SK-N-SH treated with all-trans-retinoic acid at 6 μM for 48 hours (cell line): ENCODE data around the gene SPSB2.

Experiments used
- ATAC-seq: fragments of 200-7000 bp; cut with Tn5 transposase; 3 replicates; pipeline ENCODE4 v1.9.1; 2020; ENCODE audit warnings: mild to moderate bottlenecking, moderate library complexity
- ARNTL ChIP-seq: fragments of 450-650 bp; formaldehyde crosslinking; IDR thresholded peaks from 2 replicates; pipeline ENCODE4 v1.5.0; 2020; ENCODE audit warnings: low read depth, mild to moderate bottlenecking, moderate library complexity, borderline replicate concordance
- BACH2 ChIP-seq: fragments of 250-450 bp; sonication (Bioruptor Pico); IDR thresholded peaks from 2 replicates; pipeline ENCODE4 v1.9.0; 2021; ENCODE audit warnings: mild to moderate bottlenecking, borderline replicate concordance
- ESRRG ChIP-seq: fragments of 250-450 bp; sonication (Bioruptor Pico); IDR thresholded peaks from 2 replicates; pipeline ENCODE4 v1.6.1; 2021; ENCODE audit warnings: mild to moderate bottlenecking
- GLIS3 ChIP-seq: fragments of 250-450 bp; sonication (Bioruptor Pico); IDR thresholded peaks from 2 replicates; pipeline ENCODE4 v1.5.0; 2020; ENCODE audit warnings: mild to moderate bottlenecking, moderate library complexity
- ISL1 ChIP-seq: fragments of 250-450 bp; sonication (Bioruptor Pico); IDR thresholded peaks from 2 replicates; pipeline ENCODE4 v2.1.2; 2022; ENCODE audit warnings: mild to moderate bottlenecking, moderate library complexity
- OSR1 ChIP-seq: fragments of 250-450 bp; sonication (Bioruptor Pico); IDR thresholded peaks from 2 replicates; pipeline ENCODE4 v1.8.0; 2022; ENCODE audit warnings: moderate library complexity, mild to moderate bottlenecking, inconsistent platforms
- POU6F1 ChIP-seq: fragments of 250-450 bp; sonication (Bioruptor Pico); IDR thresholded peaks from 2 replicates; pipeline ENCODE4 v1.8.0; 2021; ENCODE audit warnings: low read depth, mild to moderate bottlenecking, moderate library complexity, borderline replicate concordance
- PPARA ChIP-seq: fragments of 250-450 bp; sonication (Bioruptor Pico); IDR thresholded peaks from 2 replicates; pipeline ENCODE4 v1.5.0; 2020; ENCODE audit warnings: mild to moderate bottlenecking, borderline replicate concordance
- RARB ChIP-seq: fragments of 250-450 bp; sonication (Bioruptor Pico); IDR thresholded peaks from 2 replicates; pipeline ENCODE4 v1.8.0; 2021; ENCODE audit warnings: mild to moderate bottlenecking, moderate library complexity
- TCF4 ChIP-seq: fragments of 250-450 bp; sonication (Bioruptor Pico); IDR thresholded peaks from 2 replicates; pipeline ENCODE4 v1.8.0; 2021; ENCODE audit warnings: mild to moderate bottlenecking, moderate library complexity, borderline replicate concordance
- TOX ChIP-seq: fragments of 250-450 bp; sonication (Bioruptor Pico); IDR thresholded peaks from 2 replicates; pipeline ENCODE4 v1.8.0; 2021; ENCODE audit warnings: mild to moderate bottlenecking, moderate library complexity, borderline replicate concordance
- ZC3H10 ChIP-seq: fragments of 250-450 bp; sonication (Bioruptor Pico); IDR thresholded peaks from 2 replicates; pipeline ENCODE4 v1.5.1; 2021; ENCODE audit warnings: mild to moderate bottlenecking, moderate library complexity
- ZFP3 ChIP-seq: fragments of 250-450 bp; sonication (Bioruptor Pico); IDR thresholded peaks from 2 replicates; pipeline ENCODE4 v1.5.0; 2020; ENCODE audit warnings: mild to moderate bottlenecking, moderate library complexity
- ZFP30 ChIP-seq: fragments of 450-650 bp; formaldehyde crosslinking; IDR thresholded peaks from 2 replicates; pipeline ENCODE4 v1.5.0; 2022; ENCODE audit warnings: mild to moderate bottlenecking, moderate library complexity
- ZNF565 ChIP-seq: fragments of 450-650 bp; formaldehyde crosslinking; conservative IDR thresholded peaks from 2 replicates; pipeline ENCODE4 v1.5.0; 2020; ENCODE audit warnings: low read depth, mild to moderate bottlenecking, moderate library complexity
- ZNF70 ChIP-seq: fragments of 450-650 bp; formaldehyde crosslinking; IDR thresholded peaks from 2 replicates; pipeline ENCODE4 v1.5.0; 2020; ENCODE audit warnings: mild to moderate bottlenecking, moderate library complexity
- ZNF8 ChIP-seq: fragments of 450-650 bp; formaldehyde crosslinking; IDR thresholded peaks from 2 replicates; pipeline ENCODE4 v1.5.0; 2020; ENCODE audit warnings: mild to moderate bottlenecking, moderate library complexity
- TF ChIP-seq, protein P1 (sequence below): fragments of 250-450 bp; sonication (Bioruptor Pico); IDR thresholded peaks from 2 replicates; pipeline ENCODE4 v1.5.0; 2020; ENCODE audit warnings: mild to moderate bottlenecking, moderate library complexity
- TF ChIP-seq, protein P2 (sequence below): fragments of 250-450 bp; sonication (Bioruptor Pico); IDR thresholded peaks from 2 replicates; pipeline ENCODE4 v1.5.1; 2020; ENCODE audit warnings: low read depth, mild to moderate bottlenecking, moderate library complexity
- TF ChIP-seq, protein P3 (sequence below): fragments of 250-450 bp; sonication (Bioruptor Pico); IDR thresholded peaks from 2 replicates; pipeline ENCODE4 v1.8.0; 2020; ENCODE audit warnings: mild to moderate bottlenecking, moderate library complexity, borderline replicate concordance
- TF ChIP-seq, protein P4 (sequence below): fragments of 250-450 bp; sonication (Bioruptor Pico); IDR thresholded peaks from 2 replicates; pipeline ENCODE4 v1.5.1; 2021; ENCODE audit warnings: mild to moderate bottlenecking, moderate library complexity

The SPSB2 gene

GRCh38 chr12:6824085-6824775, 48.9 kb downstream of the SPSB2 start:
- TF ChIP-seq POU6F1 (CRISPR knock-in tag), result no peak
- no peak for TF ChIP-seq ARNTL (CRISPR knock-in tag)
- no peak for TF ChIP-seq ESRRG (CRISPR knock-in tag)
- TF ChIP-seq GLIS3 (CRISPR knock-in tag), result no peak
- no peak for TF ChIP-seq ISL1
- no peak for ATAC-seq

GRCh38 chr12:6823182-6824084, 49.7 kb downstream of the SPSB2 start:
- ATAC-seq, result no peak
- TF ChIP-seq OSR1 (no peak), ZNF8 (CRISPR knock-in tag) (no peak)
- TF ChIP-seq, protein P1, sequence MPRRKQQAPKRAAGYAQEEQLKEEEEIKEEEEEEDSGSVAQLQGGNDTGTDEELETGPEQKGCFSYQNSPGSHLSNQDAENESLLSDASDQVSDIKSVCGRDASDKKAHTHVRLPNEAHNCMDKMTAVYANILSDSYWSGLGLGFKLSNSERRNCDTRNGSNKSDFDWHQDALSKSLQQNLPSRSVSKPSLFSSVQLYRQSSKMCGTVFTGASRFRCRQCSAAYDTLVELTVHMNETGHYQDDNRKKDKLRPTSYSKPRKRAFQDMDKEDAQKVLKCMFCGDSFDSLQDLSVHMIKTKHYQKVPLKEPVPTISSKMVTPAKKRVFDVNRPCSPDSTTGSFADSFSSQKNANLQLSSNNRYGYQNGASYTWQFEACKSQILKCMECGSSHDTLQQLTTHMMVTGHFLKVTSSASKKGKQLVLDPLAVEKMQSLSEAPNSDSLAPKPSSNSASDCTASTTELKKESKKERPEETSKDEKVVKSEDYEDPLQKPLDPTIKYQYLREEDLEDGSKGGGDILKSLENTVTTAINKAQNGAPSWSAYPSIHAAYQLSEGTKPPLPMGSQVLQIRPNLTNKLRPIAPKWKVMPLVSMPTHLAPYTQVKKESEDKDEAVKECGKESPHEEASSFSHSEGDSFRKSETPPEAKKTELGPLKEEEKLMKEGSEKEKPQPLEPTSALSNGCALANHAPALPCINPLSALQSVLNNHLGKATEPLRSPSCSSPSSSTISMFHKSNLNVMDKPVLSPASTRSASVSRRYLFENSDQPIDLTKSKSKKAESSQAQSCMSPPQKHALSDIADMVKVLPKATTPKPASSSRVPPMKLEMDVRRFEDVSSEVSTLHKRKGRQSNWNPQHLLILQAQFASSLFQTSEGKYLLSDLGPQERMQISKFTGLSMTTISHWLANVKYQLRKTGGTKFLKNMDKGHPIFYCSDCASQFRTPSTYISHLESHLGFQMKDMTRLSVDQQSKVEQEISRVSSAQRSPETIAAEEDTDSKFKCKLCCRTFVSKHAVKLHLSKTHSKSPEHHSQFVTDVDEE, result no peak

DNA sequence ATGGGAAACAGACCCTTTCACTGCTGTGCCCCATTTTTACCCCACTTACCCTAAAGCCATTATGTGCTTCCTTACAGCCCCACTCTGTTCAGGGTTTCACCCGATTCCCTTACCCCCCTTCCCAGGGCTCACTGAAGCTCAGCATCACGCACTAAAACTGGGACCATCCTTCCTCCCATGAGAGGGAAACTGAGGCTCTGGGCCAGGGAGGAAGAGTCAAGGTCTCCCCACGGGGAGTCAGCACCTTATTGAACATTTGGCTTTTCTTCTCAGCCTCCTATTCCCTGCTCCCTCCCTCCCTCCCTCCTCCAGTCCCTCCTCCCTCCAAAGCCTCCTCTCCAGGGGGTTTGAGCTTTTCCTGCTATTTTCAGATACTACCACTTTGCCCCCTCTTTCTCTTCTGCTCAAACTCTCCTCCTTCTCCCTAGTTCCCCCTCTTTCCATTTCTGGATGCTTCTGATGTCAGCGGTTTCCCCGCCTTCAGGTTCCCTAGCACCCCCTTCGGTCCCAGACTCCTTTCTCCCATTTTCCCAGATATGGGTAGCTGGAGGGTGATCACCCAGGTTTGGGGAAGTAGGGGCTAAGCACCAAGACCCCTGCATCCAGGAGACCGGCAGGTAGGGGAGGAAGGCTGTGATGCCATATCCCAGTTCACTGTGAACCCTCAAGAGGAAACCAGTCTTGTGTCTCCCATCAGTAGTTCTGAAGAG, 50.5 kb downstream of the SPSB2 start:
- ATAC-seq, result no peak
- TF ChIP-seq ZNF8 (CRISPR knock-in tag) (no peak), ZNF70 (no peak), ISL1 (no peak), ARNTL (CRISPR knock-in tag) (no peak), ZFP30 (CRISPR knock-in tag) (no peak), GLIS3 (CRISPR knock-in tag) (no peak), ZFP3 (CRISPR knock-in tag) (no peak), POU6F1 (CRISPR knock-in tag) (no peak), OSR1 (no peak), BACH2 (no peak), TOX (CRISPR knock-in tag) (no peak), TCF4 (CRISPR knock-in tag) (no peak), RARB (no peak), PPARA (no peak), ZNF565 (no peak), ZC3H10 (no peak)
- TF ChIP-seq, protein P1, result no peak
- TF ChIP-seq, protein P2, sequence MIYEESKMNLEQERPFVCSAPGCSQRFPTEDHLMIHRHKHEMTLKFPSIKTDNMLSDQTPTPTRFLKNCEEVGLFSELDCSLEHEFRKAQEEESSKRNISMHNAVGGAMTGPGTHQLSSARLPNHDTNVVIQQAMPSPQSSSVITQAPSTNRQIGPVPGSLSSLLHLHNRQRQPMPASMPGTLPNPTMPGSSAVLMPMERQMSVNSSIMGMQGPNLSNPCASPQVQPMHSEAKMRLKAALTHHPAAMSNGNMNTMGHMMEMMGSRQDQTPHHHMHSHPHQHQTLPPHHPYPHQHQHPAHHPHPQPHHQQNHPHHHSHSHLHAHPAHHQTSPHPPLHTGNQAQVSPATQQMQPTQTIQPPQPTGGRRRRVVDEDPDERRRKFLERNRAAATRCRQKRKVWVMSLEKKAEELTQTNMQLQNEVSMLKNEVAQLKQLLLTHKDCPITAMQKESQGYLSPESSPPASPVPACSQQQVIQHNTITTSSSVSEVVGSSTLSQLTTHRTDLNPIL (CRISPR knock-in tag), result no peak
- TF ChIP-seq, protein P3, sequence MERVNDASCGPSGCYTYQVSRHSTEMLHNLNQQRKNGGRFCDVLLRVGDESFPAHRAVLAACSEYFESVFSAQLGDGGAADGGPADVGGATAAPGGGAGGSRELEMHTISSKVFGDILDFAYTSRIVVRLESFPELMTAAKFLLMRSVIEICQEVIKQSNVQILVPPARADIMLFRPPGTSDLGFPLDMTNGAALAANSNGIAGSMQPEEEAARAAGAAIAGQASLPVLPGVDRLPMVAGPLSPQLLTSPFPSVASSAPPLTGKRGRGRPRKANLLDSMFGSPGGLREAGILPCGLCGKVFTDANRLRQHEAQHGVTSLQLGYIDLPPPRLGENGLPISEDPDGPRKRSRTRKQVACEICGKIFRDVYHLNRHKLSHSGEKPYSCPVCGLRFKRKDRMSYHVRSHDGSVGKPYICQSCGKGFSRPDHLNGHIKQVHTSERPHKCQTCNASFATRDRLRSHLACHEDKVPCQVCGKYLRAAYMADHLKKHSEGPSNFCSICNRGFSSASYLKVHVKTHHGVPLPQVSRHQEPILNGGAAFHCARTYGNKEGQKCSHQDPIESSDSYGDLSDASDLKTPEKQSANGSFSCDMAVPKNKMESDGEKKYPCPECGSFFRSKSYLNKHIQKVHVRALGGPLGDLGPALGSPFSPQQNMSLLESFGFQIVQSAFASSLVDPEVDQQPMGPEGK (CRISPR knock-in tag), result no peak
- TF ChIP-seq, protein P4, sequence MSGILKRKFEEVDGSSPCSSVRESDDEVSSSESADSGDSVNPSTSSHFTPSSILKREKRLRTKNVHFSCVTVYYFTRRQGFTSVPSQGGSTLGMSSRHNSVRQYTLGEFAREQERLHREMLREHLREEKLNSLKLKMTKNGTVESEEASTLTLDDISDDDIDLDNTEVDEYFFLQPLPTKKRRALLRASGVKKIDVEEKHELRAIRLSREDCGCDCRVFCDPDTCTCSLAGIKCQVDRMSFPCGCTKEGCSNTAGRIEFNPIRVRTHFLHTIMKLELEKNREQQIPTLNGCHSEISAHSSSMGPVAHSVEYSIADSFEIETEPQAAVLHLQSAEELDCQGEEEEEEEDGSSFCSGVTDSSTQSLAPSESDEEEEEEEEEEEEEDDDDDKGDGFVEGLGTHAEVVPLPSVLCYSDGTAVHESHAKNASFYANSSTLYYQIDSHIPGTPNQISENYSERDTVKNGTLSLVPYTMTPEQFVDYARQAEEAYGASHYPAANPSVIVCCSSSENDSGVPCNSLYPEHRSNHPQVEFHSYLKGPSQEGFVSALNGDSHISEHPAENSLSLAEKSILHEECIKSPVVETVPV, result no peak
